CD4-positive, CD25-positive, alpha-beta regulatory T cell (primary cell): ENCODE data around the gene MB21D2. TPM values are rescaled to one million over a fixed set of nuclear protein-coding genes. Genes with fewer than 3 reads are reported as not detected.

Experiments
- ATAC-seq, 2 donors: fragments of 150-1000 bp; cut with Tn5 transposase; one replicate each; pipeline ENCODE4 v1.10.0; 2021; ENCODE audit warnings: low read depth in 2 of 2, moderate number of reproducible peaks in 2 of 2, moderate library complexity in 1 of 2
- DNase-seq, 3 donors: peaks; one replicate each; pipeline versions ENCODE4 v3.0.0 to v3.0.0-alpha.2; 2012 to 2022; ENCODE audit warnings: mixed read lengths in 1 of 3
- H3K27ac ChIP-seq: one replicate; pipeline ENCODE4 v1.7.0; 2013; ENCODE audit warnings: mild to moderate bottlenecking, low read length; ENCODE audit not compliant: insufficient read depth, poor library complexity, severe bottlenecking
- H3K27me3 ChIP-seq: one replicate; pipeline ENCODE4 v1.7.0; 2013; ENCODE audit warnings: low read length; ENCODE audit not compliant: control insufficient read depth, insufficient read depth
- H3K36me3 ChIP-seq: one replicate; pipeline ENCODE4 v1.7.0; 2013; ENCODE audit warnings: mild to moderate bottlenecking, low read length, moderate library complexity; ENCODE audit not compliant: control insufficient read depth, insufficient read depth
- H3K4me1 ChIP-seq: 2 replicates; pipeline ENCODE4 v1.7.0; 2013; ENCODE audit warnings: mild to moderate bottlenecking, low read length; ENCODE audit not compliant: insufficient read depth, control insufficient read depth, poor library complexity, severe bottlenecking
- H3K4me3 ChIP-seq: one replicate; pipeline ENCODE4 v1.7.0; 2013; ENCODE audit warnings: low read depth, mild to moderate bottlenecking, low read length, moderate library complexity
- H3K9me3 ChIP-seq, 2 experiments: 1 replicate in 1 of 2; 2 replicates in 1 of 2; pipeline ENCODE4 v1.7.0; 2013; ENCODE audit warnings: low read length in 2 of 2, mild to moderate bottlenecking in 1 of 2, moderate library complexity in 1 of 2; ENCODE audit not compliant: control insufficient read depth in 2 of 2
- H3K27ac Mint-ChIP-seq, 3 donors: one replicate each; pipeline ENCODE4 v1.8.0; 2020 to 2022; ENCODE audit warnings: mild to moderate bottlenecking in 3 of 3, mixed read lengths in 3 of 3, moderate library complexity in 2 of 3
- H3K27me3 Mint-ChIP-seq: one replicate; pipeline ENCODE4 v1.8.0; 2022; ENCODE audit warnings: mild to moderate bottlenecking, mixed read lengths
- H3K36me3 Mint-ChIP-seq: one replicate; pipeline ENCODE4 v1.8.0; 2020; ENCODE audit warnings: mixed read lengths
- H3K4me1 Mint-ChIP-seq, 4 donors: one replicate each; pipeline ENCODE4 v1.8.0; 2020 to 2022; ENCODE audit warnings: mixed read lengths in 4 of 4, mild to moderate bottlenecking in 1 of 4
- H3K4me3 Mint-ChIP-seq, 4 donors: one replicate each; pipeline ENCODE4 v1.8.0; 2020 to 2022; ENCODE audit warnings: mild to moderate bottlenecking in 4 of 4, mixed read lengths in 4 of 4, moderate library complexity in 3 of 4
- H3K9me3 Mint-ChIP-seq, 7 donors: one replicate each; pipeline ENCODE4 v1.8.0; 2020 to 2022; ENCODE audit warnings: mixed read lengths in 7 of 7, mild to moderate bottlenecking in 3 of 7, moderate library complexity in 2 of 7
- polyA plus RNA-seq, 4 donors: library from polyadenylated mRNA; unstranded; fragments of 300-500 nt; fragmentation: Illumina TruSeq; gene quantifications; one replicate each; pipeline ENCODE4 v1.2.3, GENCODE V29; 2021
- total RNA-seq: library from RNA; stranded (reverse); gene quantifications from one replicate; pipeline ENCODE4 v1.2.3, GENCODE V29; 2022

Gene MB21D2
- total and polyA plus RNA-seq, 5 donors from 2014 or later: 2.6 to 10.8 (median 3.3) TPM

DNA sequence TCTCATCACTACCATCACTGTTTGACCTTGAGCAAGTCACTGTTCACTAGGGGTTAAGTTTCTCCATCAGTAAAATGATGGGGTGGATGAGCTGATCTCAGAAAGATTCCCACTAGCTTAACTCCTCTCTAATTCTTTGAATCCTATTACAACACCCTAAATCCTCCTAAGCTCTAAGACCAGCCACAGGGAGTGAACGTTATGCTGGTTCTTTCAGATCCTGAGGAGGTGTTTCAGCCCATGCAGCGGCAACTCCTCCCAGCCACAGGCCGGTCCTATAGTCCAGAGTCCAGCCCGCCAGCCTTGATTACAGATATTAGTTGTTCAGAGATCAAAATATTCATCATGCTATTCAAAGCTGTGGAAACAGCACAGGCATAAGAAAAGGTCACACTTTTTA lies 15.1 kb downstream of the MB21D2 start:
- Mint-ChIP-seq H3K27ac (no peak overlapping the region), H3K36me3 (no peaks in the 10 kb centered on the region), H3K27me3 (no peaks in the 10 kb centered on the region), H3K9me3 (peaks cover 0 to 4% (median 0%) of the 10 kb centered on the region in 7 donors), H3K4me3 (no peak overlapping the region), H3K4me1 (peaks cover 5 to 38% (median 22%) of the 10 kb centered on the region in 4 donors)
- H3K4me3 ChIP-seq: no peak overlapping the region
- DNase-seq (no peak), ATAC-seq (no peak)
- H3K9me3 ChIP-seq: peaks cover 0 to 3% of the 10 kb centered on the region in 2 experiments
- no peak overlapping the region for H3K27ac ChIP-seq
- peaks cover 20% of the 10 kb centered on the region for H3K4me1 ChIP-seq
- H3K27me3 ChIP-seq: no peaks in the 10 kb centered on the region
- no peaks in the 10 kb centered on the region for H3K36me3 ChIP-seq

DNA sequence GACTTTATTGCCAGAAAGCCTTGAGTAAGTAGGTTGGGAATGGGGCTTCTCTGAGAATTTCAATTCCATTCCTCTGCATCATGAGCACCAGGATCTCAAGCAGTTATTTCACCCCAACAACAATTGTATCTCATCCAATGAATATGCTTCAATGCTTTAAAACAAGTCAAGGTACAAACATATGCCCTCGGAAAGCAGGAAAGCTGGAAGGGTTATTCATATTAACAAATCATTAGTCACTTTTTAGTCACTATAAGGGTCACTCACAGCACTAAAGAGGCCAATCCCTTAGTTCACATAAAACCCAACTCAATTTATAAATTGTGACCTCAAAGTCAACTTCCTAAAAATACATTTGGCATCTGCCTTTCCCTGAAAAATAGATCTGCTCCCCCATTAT lies 16.2 kb downstream of the MB21D2 start:
- H3K4me3 ChIP-seq: no peak overlapping the region
- Mint-ChIP-seq H3K4me1 (peaks cover 5 to 38% (median 20%) of the 10 kb centered on the region in 4 donors), H3K27me3 (no peaks in the 10 kb centered on the region)

DNA sequence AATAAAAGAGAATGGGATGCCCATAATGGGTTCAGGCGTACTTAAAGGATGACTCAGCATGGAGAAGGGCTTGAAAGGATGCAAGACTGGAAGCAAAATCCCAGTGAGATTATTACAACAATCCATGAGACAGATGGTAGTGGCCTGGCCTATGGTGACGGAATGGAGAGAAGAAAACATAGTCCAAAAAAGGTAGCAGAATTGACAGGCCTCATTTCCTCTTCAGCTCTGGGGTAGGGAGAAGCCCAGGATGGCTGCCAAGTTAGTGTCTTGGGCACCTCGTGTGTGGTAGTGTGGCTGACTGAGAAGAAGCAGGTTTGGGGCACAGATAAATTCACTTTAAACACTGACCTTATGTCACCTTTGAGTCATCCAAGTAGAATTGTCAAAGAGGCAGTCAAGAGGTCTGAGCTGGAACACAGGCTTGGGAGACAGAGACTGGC lies 18.1 kb downstream of the MB21D2 start:
- H3K27me3 Mint-ChIP-seq: no peaks in the 10 kb centered on the region
- H3K4me1 ChIP-seq: peaks cover 19% of the 10 kb centered on the region
- peak overlapping the region; percentile 75 for H3K27ac ChIP-seq
- peaks cover 0 to 3% of the 10 kb centered on the region in 2 experiments for H3K9me3 ChIP-seq
- peaks cover 8 to 43% (median 27%) of the 10 kb centered on the region in 4 donors for H3K4me1 Mint-ChIP-seq
- ATAC-seq (no peak), DNase-seq (peak in 1 of 3 donors; percentile 22)
- peak overlapping the region in 1 of 3 donors; percentile 52 for H3K27ac Mint-ChIP-seq
- H3K9me3 Mint-ChIP-seq: peaks cover 0 to 4% (median 0%) of the 10 kb centered on the region in 7 donors
- H3K36me3 Mint-ChIP-seq: no peaks in the 10 kb centered on the region
- peak overlapping the region in 1 of 4 donors; percentile 7 for H3K4me3 Mint-ChIP-seq
- H3K4me3 ChIP-seq: no peak overlapping the region
- no peaks in the 10 kb centered on the region for H3K36me3 ChIP-seq
- no peaks in the 10 kb centered on the region for H3K27me3 ChIP-seq

More for the DNA sequence above, 16.2 kb downstream of the MB21D2 start:
- H3K36me3 Mint-ChIP-seq: no peaks in the 10 kb centered on the region
- peaks cover 0 to 4% (median 0%) of the 10 kb centered on the region in 7 donors for H3K9me3 Mint-ChIP-seq
- H3K4me1 ChIP-seq: peaks cover 13% of the 10 kb centered on the region
- DNase-seq (no peak), ATAC-seq (no peak)
- no peaks in the 10 kb centered on the region for H3K36me3 ChIP-seq
- H3K4me3 Mint-ChIP-seq: no peak overlapping the region
- no peak overlapping the region for H3K27ac Mint-ChIP-seq
- H3K27ac ChIP-seq: no peak overlapping the region
- H3K27me3 ChIP-seq: no peaks in the 10 kb centered on the region
- H3K9me3 ChIP-seq: peaks cover 0 to 3% of the 10 kb centered on the region in 2 experiments

DNA sequence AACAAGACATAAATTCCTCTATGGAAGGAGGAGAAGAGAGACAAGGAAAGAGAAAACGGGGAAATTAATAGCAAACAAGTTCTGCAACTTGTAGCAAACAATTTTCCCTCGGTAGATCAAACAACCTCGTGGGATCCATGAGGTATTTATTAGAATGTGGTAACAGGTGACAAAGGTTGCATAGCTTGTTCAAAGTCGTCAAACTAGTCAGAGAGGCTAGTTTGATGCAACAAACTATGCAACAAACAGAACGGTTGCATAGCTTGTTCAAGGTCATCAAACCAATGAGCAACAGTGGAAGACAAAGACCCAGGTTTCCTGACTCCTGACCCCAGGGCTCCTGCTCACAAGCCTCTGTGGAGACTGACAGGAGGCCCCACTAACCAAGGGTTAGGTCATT lies 20.7 kb downstream of the MB21D2 start:
- peak overlapping the region in 2 of 4 donors; percentile 6 to 54 for H3K4me3 Mint-ChIP-seq
- ATAC-seq (no peak), DNase-seq (no peak)
- Histone ChIP-seq H3K36me3 (no peaks in the 10 kb centered on the region), H3K27ac (no peak overlapping the region), H3K9me3 (no peaks in the 10 kb centered on the region), H3K4me1 (peaks cover 44% of the 10 kb centered on the region), H3K27me3 (no peaks in the 10 kb centered on the region), H3K4me3 (no peak overlapping the region)
- H3K27me3 Mint-ChIP-seq: no peaks in the 10 kb centered on the region
- peaks cover 0 to 4% (median 0%) of the 10 kb centered on the region in 7 donors for H3K9me3 Mint-ChIP-seq
- H3K27ac Mint-ChIP-seq: peak overlapping the region; percentile 27 to 72 (median 63)
- H3K36me3 Mint-ChIP-seq: no peaks in the 10 kb centered on the region
- peaks cover 16 to 66% (median 41%) of the 10 kb centered on the region in 4 donors for H3K4me1 Mint-ChIP-seq

DNA sequence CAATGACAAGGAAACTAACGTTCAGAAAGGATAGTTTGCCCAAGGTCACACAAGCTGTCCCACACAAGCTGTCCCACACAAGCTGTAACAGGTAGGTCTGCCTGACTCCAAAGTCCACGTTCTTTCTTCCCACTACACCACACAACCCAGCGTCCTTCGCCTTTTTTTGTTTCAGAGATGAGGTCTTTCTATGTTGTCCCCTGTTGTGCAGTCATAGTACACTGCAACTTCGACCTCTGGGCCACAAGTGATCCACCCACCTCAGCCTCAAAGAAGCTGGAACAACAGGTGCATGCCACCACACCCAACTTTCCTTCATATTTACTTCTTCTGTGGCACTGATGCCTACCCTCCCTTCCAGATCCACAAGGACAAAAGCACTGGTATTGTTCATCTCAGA lies 21.4 kb downstream of the MB21D2 start:
- H3K27ac ChIP-seq: no peak overlapping the region
- no peak overlapping the region for H3K4me3 ChIP-seq
- Mint-ChIP-seq H3K4me3 (peak overlapping the region in 1 of 4 donors; percentile 54), H3K9me3 (peaks cover 0 to 4% (median 0%) of the 10 kb centered on the region in 7 donors), H3K36me3 (no peaks in the 10 kb centered on the region), H3K27ac (peak overlapping the region in 2 of 3 donors; percentile 2 to 72), H3K27me3 (no peaks in the 10 kb centered on the region), H3K4me1 (peaks cover 16 to 72% (median 44%) of the 10 kb centered on the region in 4 donors)
- DNase-seq (no peak), ATAC-seq (no peak)
- no peaks in the 10 kb centered on the region for H3K36me3 ChIP-seq
- peaks cover 51% of the 10 kb centered on the region for H3K4me1 ChIP-seq
- no peaks in the 10 kb centered on the region for H3K9me3 ChIP-seq
- no peaks in the 10 kb centered on the region for H3K27me3 ChIP-seq

DNA sequence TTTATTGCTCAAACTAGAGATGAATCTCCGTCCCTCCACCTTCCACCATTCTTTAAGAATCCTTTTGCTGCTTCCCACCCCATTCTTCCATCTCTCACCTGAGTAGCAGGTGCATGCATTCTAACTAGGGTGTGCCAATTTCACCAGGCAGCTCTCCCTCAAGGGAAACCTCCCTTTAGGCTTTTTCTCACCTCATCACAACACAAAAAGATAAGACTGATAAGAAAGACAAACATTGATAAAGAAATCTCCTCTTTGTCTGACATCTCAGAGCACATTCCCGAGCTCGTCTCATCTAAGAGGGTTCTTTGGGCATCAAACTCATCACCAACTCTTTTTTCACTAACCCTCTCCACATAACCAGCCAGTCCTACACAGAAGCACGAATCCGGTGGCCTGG lies 23.0 kb downstream of the MB21D2 start:
- no peaks in the 10 kb centered on the region for H3K9me3 ChIP-seq
- peak overlapping the region; percentile 7 to 90 (median 11) for H3K27ac Mint-ChIP-seq
- DNase-seq (no peak), ATAC-seq (no peak)
- H3K36me3 Mint-ChIP-seq: no peaks in the 10 kb centered on the region
- peaks cover 0 to 4% (median 0%) of the 10 kb centered on the region in 7 donors for H3K9me3 Mint-ChIP-seq
- H3K27me3 Mint-ChIP-seq: no peaks in the 10 kb centered on the region
- H3K4me1 ChIP-seq: peaks cover 50% of the 10 kb centered on the region
- peaks cover 23 to 71% (median 49%) of the 10 kb centered on the region in 4 donors for H3K4me1 Mint-ChIP-seq
- no peak overlapping the region for H3K4me3 ChIP-seq
- H3K27me3 ChIP-seq: no peaks in the 10 kb centered on the region
- H3K36me3 ChIP-seq: no peaks in the 10 kb centered on the region
- H3K4me3 Mint-ChIP-seq: peak overlapping the region; percentile 8 to 84 (median 50)
- H3K27ac ChIP-seq: no peak overlapping the region

DNA sequence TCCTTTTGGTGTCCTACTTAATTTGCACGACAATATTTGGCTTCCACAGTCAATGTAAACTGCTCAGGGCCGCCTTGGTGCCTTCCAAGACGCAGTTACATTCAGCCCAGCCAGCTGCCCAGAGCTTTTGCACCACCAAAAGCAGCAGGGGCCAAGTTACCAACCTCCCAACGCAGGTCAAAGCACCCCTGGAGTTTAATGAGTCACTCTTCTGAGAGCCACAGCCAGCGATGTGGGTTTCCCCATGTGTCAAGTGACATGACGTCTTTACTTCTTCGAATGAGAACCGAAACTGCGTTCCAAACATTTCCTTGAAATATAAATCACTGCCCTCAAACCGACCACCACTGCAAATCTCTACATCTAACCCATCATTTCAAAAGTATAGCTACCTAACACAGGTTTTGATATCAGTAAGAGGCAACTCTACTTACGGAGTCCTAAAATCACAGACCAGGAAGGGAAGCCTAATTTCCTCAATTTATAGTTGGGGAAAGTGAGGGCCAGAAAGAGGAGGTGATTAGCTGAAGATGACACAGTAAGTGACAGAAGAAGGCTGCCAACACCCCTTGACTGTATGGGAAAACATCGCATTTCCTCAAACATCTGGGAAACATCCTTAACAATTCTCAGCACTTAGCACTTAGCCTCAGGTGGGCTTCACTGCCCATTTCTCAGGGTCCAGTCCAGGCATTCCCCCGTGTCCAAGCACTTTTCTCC lies 24.5 kb downstream of the MB21D2 start:
- no peaks in the 10 kb centered on the region for H3K9me3 Mint-ChIP-seq
- H3K27ac Mint-ChIP-seq: peak overlapping the region; percentile 74 to 96 (median 90)
- H3K27me3 Mint-ChIP-seq: no peaks in the 10 kb centered on the region
- DNase-seq (peak; percentile 58 to 95 (median 68)), ATAC-seq (peak; percentile 90 to 93)
- peak overlapping the region; percentile 79 to 91 (median 82) for H3K4me3 Mint-ChIP-seq
- Histone ChIP-seq H3K27ac (peak overlapping the region; percentile 89), H3K4me1 (peaks cover 52% of the 10 kb centered on the region), H3K9me3 (no peaks in the 10 kb centered on the region), H3K36me3 (no peaks in the 10 kb centered on the region), H3K27me3 (no peaks in the 10 kb centered on the region), H3K4me3 (peak overlapping the region; percentile 82)
- H3K36me3 Mint-ChIP-seq: no peaks in the 10 kb centered on the region
- H3K4me1 Mint-ChIP-seq: peaks cover 18 to 73% (median 44%) of the 10 kb centered on the region in 4 donors
